Measurements from ENCODE around the gene ARHGEF12.

ARHGEF12 gene

DNA sequence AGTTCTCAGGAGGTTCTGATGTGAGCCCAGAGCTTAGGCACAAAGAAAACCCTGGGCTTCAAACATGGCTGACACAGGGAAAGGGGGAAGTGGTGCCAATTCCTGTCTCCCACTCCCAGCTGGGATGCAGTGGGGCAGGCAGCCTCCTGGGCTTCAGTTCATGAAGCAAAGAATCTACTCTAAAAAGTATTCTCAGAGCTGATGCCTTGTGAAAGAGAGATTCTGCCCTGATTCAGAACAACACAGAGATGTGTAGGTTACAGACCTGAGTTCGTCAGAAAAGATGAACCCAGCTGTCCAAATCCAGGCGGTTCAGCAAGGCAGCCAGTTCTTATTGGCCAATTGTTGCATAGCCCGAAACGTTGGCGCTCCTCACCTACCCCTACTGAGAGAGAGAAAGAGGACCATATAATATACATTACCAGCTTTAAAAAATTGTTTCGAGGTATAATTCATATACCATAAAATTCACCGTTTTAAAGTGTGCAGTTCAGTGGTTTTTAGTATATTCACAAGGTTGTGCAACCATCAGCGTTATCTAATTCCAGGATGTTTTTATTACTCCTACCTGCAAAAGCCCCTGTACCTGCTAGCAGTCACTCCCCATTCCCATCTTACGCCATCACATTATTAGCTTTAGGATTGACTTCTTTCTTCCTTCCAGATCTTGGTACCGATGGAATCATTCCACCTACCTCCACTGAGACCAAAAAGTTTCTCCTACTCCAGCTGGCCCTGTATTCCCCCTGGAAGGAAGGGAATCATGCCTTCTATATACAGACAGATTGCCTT lies 18.3 kb upstream of the ARHGEF12 start:
- DNase-seq (ENCODE audit: extremely low read depth in 1 of 2, low read depth in 1 of 2): no peak

DNA sequence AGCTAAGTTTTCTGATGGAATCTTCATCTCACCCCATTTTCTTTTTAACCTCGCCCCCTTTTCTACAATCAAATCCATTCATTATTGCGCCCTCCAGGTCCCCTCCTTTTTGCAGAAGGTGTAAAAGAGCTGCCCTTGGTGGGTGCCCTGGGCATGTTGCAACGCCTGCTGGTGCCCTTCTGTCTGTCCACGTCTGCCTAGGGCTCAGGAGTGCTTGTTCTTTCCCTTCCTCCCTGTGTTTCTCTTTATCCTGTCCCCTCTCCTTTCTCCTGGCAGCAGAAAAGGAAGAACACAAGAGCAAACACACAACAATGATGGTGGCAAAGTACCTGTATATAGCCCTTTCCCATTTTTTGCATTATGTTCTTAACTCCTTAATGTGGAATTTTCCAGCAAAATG lies 17.3 kb upstream of the ARHGEF12 start:
- DNase-seq (ENCODE audit: extremely low read depth in 1 of 2, low read depth in 1 of 2): no peak

- DNase-seq (ENCODE audit: extremely low read depth in 1 of 2, low read depth in 1 of 2): no peak
Measured at GRCh38 chr11:120324932-120325810, 11.0 kb upstream of the ARHGEF12 start, which contains the start of gene TLCD5. TLCD5 (plus strand) TSS chr11:120325299; CDS start chr11:120327442, 2,143 bp downstream.

- DNase-seq (ENCODE audit: extremely low read depth in 1 of 2, low read depth in 1 of 2): no peak
Measured at GRCh38 chr11:120326228-120326627, 10.0 kb upstream of the ARHGEF12 start.

- DNase-seq (ENCODE audit: extremely low read depth in 1 of 2, low read depth in 1 of 2): no peak
Measured at GRCh38 chr11:120326845-120327281, 9.3 kb upstream of the ARHGEF12 start.

DNA sequence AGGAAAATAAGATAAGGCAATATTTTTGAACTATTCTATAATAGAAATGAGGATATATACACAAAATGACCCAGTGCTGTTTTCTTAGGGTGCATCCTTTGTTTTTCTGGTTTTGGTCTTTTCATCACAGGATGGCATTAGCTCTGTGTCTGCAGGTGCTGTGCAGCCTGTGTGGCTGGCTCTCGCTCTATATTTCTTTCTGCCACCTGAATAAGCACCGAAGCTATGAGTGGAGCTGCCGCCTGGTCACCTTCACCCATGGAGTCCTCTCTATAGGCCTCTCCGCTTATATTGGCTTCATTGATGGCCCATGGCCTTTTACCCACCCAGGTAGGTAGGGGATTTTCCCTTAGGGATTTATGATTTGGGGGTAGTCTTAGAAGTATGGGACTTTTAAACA lies 8.9 kb upstream of the ARHGEF12 start:
- no peak for DNase-seq (ENCODE audit: extremely low read depth in 1 of 2, low read depth in 1 of 2)

- DNase-seq (ENCODE audit: extremely low read depth in 1 of 2, low read depth in 1 of 2): no peak
Measured at GRCh38 chr11:120329556-120329955, 6.7 kb upstream of the ARHGEF12 start.

GRCh38 chr11:120330045-120330444 lies 6.2 kb upstream of the ARHGEF12 start:
- DNase-seq (ENCODE audit: extremely low read depth in 1 of 2, low read depth in 1 of 2): no peak

GRCh38 chr11:120331301-120331996 lies 4.8 kb upstream of the ARHGEF12 start:
- DNase-seq (ENCODE audit: extremely low read depth in 1 of 2, low read depth in 1 of 2): no peak

- DNase-seq (ENCODE audit: extremely low read depth in 1 of 2, low read depth in 1 of 2): no peak
Measured at GRCh38 chr11:120332822-120333716, 3.1 kb upstream of the ARHGEF12 start.

DNA sequence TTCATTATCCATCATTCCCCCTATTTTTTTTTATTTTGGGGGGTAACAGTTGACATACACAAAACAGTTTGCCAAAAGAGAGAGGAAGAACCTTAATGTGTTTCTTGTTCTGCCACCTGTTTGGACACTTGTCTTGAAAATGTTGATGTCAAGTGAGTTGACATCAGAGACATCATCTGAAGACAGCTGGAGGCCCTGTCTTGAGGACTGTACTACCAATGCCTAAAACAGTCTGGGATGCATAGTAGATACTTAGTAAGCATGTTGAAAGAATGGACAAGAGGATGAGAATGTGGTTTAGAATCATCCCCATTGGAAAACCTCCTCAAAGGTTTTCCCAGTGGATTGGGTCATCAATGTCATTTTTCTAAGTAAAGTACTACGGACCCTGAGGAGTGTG lies 2.4 kb upstream of the ARHGEF12 start:
- DNase-seq (ENCODE audit: extremely low read depth in 1 of 2, low read depth in 1 of 2): no peak

DNA sequence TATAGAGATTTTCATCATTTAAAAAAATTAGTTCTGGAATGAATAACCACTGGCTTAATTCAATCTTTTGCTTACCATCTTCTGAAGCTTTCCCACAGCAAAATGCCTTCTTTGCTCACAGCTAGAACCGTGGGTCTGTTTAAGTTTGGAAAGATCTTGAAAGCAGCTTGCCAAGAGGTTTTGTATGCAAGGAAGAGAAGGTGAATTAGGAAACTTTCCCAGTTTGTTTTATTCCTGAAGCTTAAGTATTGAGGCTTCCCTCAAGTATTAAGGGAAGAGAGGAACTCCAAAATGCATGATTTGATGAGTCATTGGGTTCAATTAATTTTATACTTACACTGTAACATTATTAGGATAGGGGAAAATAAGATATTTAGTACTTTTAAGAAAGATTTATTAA lies 1.9 kb upstream of the ARHGEF12 start:
- DNase-seq (ENCODE audit: extremely low read depth in 1 of 2, low read depth in 1 of 2): no peak

DNA sequence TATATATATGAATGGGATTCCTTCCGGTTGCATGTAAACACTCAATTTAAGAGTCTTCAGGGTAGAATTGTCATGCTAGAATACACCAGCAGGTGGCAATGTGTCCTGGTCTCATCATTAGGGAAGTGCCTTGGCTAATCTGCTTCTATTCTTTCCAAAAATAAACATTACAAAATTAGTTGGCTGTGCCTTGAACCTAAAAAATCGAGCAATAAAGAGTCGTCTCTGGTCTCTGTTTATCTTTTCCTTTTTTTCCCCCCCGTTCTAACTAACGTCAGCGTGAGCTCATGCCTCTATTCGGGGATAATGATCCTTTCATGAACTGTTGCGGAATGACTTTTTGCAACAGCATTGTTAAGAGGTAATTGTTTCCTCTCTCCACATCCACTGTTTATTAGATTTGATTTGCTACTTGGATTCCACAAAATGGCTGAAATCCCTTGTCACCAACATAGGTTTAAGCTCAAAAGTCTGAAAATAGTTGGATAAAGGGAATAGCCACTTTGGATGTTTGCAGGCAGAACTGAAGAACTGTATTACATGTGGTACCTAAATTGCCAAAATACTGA lies 1.2 kb upstream of the ARHGEF12 start:
- DNase-seq (ENCODE audit: extremely low read depth in 1 of 2, low read depth in 1 of 2): no peak

DNA sequence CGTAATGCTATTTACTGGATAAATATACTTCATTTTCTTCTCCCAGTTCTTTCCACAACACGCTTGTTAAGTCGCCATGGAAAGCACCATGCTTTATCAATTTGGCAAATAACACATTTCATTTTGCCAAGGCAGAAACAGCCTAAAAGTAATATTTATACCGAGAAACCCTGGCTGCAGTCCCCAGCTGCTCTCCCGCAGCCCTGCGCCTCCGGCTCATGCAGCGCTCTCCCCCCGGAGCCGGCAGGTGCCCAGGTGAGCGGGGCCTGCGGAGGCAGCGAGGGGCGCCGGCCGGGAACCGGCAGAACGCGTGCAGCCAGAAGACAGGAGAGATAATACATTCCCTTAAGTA lies 681 bp upstream of the ARHGEF12 start:
- DNase-seq (ENCODE audit: extremely low read depth in 1 of 2, low read depth in 1 of 2): no peak

- DNase-seq (ENCODE audit: extremely low read depth in 1 of 2, low read depth in 1 of 2): no peak
Measured at GRCh38 chr11:120336641-120337354, 585 bp downstream of the ARHGEF12 start.

DNA sequence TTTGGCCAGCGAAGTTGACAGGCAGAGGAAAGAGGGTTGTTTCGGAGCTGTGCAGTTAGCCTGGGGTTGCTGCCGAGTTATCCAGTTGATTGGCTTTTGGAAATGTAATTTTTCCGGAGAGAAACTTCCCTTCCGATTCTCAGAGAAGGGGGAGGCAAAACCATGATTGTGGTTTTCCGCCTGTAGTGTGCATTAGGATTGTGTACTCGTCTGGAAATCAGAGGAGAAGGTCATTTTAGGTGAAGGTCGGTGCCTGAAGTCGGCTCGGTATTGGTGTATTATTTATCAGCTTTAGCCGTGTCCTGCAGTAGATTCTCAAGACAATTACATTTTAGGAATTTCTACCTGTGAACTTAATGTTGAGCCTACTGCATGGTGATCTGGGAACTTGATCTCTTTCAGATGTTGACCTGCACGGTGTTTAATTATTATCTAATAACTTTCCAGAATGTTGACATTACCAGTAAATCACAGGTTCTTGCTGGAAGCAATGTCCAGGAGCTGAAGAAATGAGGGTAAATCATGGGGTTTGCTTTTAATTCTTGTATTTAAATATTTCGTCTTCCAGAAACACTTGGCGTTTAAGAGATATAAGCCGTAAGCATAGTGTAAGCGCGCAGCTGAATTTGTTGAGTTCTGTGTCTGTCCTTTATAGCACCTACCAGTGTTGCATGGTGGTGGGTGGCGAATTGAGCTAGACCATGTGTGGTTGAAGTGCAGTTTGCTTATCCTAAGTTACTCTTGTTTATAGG lies 1.3 kb downstream of the ARHGEF12 start:
- DNase-seq (ENCODE audit: extremely low read depth in 1 of 2, low read depth in 1 of 2): no peak

DNA sequence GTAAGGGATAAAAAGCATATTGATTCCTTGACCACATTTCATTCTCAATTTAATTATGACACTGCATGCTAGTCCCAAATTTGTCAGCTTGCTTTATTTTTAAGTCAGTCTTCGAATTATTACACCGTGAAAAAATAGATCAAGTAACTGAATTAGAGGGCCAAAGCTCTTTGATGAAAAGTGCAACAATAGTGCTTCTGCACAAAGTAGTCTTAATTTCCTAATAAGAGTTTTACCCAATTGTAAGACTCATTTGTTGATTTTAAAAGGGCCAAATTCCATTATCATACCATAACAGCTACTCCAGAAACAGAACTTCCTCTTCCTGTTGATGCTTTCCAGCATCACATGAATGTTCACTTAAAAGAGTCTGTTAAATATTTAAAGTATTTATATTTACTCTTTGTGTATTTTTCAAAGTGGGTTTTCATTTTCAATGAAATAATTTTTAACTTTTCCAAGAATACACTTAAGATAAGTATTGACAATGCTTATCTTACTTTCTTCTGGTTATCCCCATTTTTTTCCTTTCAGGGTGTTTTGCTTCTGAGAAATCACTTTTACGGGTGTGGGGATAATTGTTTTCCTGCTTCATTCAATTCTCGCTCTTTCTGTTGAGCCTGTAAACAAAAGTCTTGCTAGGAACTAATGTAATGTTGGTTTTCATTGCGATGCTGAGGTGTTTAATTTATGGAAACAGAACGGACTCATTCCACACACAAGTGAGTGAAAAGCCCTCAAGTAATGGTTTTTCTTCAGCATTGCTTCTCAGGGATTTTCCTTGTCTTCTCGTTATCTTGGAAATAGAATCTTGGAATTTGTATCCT lies 2.1 kb downstream of the ARHGEF12 start:
- DNase-seq (ENCODE audit: extremely low read depth in 1 of 2, low read depth in 1 of 2): no peak

- DNase-seq (ENCODE audit: extremely low read depth in 1 of 2, low read depth in 1 of 2): no peak
Measured at GRCh38 chr11:120339394-120339890, 3.2 kb downstream of the ARHGEF12 start.
